A549 (cell line): ENCODE data around the gene MTA3.

Experiments
- MAZ ChIP-seq: fragments of 150-350 bp; IDR thresholded peaks from 2 replicates; pipeline ENCODE4 v1.6.1; 2014; ENCODE audit warnings: antibody characterized with exemption, low read depth, low read length, borderline replicate concordance
- PHF8 ChIP-seq: fragments of 200-600 bp; sonication (generic); IDR thresholded peaks from 2 replicates; pipeline ENCODE4 v1.6.1; 2016; ENCODE audit warnings: low read depth, mild to moderate bottlenecking, antibody characterized with exemption, moderate library complexity, borderline replicate concordance
- SREBF2 ChIP-seq: fragments of 450-650 bp; IDR thresholded peaks from 2 replicates; pipeline ENCODE4 v1.6.1; 2014; ENCODE audit warnings: mild to moderate bottlenecking, moderate library complexity
- TF ChIP-seq, protein P1 (sequence below): fragments of >200 bp; sonication (Bioruptor Twin); formaldehyde crosslinking; IDR thresholded peaks from 3 replicates; pipeline ENCODE4 v1.5.1; 2016

DNA sequence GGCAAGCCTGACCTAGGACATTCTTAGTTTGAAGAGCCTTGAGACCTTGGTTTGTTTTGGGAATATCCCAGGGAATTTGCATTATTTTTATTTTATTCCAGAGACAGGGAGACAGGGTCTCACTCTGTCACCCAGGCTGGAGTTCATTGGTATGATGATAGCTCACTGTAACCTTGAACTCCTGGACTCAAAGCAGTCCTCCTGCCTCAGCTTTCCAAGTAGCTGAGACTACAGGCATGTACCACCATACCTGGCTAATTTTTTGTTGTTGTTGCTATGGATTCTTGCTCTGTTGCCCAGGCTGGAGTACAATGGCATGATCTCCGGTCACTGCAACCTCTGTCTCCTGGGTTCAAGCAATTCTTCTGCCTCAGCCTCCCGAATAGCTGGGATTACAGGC, 4.8 kb downstream of the MTA3 start:
- TF ChIP-seq SREBF2 (no peak), MAZ (no peak), PHF8 (no peak)
- TF ChIP-seq, protein P1, sequence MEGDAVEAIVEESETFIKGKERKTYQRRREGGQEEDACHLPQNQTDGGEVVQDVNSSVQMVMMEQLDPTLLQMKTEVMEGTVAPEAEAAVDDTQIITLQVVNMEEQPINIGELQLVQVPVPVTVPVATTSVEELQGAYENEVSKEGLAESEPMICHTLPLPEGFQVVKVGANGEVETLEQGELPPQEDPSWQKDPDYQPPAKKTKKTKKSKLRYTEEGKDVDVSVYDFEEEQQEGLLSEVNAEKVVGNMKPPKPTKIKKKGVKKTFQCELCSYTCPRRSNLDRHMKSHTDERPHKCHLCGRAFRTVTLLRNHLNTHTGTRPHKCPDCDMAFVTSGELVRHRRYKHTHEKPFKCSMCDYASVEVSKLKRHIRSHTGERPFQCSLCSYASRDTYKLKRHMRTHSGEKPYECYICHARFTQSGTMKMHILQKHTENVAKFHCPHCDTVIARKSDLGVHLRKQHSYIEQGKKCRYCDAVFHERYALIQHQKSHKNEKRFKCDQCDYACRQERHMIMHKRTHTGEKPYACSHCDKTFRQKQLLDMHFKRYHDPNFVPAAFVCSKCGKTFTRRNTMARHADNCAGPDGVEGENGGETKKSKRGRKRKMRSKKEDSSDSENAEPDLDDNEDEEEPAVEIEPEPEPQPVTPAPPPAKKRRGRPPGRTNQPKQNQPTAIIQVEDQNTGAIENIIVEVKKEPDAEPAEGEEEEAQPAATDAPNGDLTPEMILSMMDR = no peak
